Measurements from ENCODE around the gene SAG.

The SAG gene

DNA sequence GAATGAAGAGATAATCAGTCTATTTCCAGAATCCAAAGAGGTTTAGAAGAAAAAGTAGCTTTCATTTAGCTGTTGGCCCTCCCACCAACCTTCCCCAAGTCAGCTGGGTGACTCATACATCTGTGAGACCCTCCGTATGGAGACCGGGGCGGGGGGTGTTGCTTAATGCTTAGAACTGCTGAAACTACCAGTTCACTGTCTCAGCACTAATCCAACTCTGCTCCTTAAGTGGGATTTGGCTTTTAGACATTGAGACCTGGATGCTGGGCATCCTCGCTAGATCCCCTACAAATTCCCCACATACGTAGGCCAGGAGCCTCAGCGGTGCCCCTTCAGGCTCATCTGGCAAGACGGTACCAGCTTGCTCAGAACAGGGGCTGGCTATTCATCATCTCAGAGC lies at the start of gene SAG:
TSS of gene SAG (plus strand) at position 252 of the 400 bp plus-strand sequence. CDS start 1,374 bp downstream, outside the sequence.
- no peaks in the 10 kb centered on the region for H3K27me3 ChIP-seq (replicated peaks; ENCODE audit: insufficient read depth, low read length)
- no peak within 1 kb of the TSS for H3K27ac ChIP-seq (ENCODE audit: low read length)
- H3F3A ChIP-seq (ENCODE audit: insufficient read depth, low read length), result no peaks in the 10 kb centered on the region
- no peaks in the 10 kb centered on the region for H3K9me2 ChIP-seq (replicated peaks; ENCODE audit: insufficient read depth, low read length)
- no peaks in the 10 kb centered on the region for H3K9me3 ChIP-seq (replicated peaks; ENCODE audit: insufficient read depth, low read length)
- H3K4me3 ChIP-seq (ENCODE audit: low read length), result no peak within 1 kb of the TSS
- no peaks in the 10 kb centered on the region for H3K79me2 ChIP-seq (ENCODE audit: low read length)
- H3K9ac ChIP-seq (ENCODE audit: low read length), result no peak within 1 kb of the TSS
- TF ChIP-seq, protein P1, sequence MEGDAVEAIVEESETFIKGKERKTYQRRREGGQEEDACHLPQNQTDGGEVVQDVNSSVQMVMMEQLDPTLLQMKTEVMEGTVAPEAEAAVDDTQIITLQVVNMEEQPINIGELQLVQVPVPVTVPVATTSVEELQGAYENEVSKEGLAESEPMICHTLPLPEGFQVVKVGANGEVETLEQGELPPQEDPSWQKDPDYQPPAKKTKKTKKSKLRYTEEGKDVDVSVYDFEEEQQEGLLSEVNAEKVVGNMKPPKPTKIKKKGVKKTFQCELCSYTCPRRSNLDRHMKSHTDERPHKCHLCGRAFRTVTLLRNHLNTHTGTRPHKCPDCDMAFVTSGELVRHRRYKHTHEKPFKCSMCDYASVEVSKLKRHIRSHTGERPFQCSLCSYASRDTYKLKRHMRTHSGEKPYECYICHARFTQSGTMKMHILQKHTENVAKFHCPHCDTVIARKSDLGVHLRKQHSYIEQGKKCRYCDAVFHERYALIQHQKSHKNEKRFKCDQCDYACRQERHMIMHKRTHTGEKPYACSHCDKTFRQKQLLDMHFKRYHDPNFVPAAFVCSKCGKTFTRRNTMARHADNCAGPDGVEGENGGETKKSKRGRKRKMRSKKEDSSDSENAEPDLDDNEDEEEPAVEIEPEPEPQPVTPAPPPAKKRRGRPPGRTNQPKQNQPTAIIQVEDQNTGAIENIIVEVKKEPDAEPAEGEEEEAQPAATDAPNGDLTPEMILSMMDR (IDR thresholded peaks at IDR 0.05; ENCODE audit: low read length), result no peak
- no peak for TF ChIP-seq EZH2 (optimal IDR thresholded peaks at IDR 0.05; ENCODE audit: low read depth, low read length)
- TF ChIP-seq EZH2phosphoT487 (IDR thresholded peaks at IDR 0.05; ENCODE audit: low read length), result no peak
- no peaks in the 10 kb centered on the region for H3K4me1 ChIP-seq (ENCODE audit: low read length)
- DNase-seq, result no peak
- no peaks in the 10 kb centered on the region for H4K20me1 ChIP-seq (ENCODE audit: insufficient read depth, low read length)
- H2AFZ ChIP-seq (ENCODE audit: low read length), result no peak within 1 kb of the TSS
- no peaks in the 10 kb centered on the region for H3K36me3 ChIP-seq (replicated peaks; ENCODE audit: insufficient read depth, low read length)
- H3K4me2 ChIP-seq (ENCODE audit: low read depth, low read length), result no peak within 1 kb of the TSS

DNA sequence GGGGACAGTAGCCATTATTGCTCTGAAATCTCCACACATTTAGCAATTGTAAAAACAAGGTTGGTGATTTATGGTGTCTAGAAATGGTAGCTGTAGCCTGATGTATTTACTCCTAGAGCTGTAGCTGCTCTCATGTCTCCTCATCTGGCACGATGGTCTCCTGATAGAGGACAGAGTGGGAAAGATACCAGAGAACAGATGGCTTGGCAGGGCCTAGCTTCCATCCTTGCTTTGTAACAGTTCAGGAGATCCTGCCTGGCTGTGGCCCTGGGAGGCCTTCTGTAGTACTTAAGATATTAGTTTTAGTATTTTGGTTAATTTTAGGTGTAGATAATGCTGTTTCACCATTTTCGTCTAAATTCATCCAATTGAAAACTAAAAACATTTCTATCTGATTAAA lies 49.4 kb upstream of the SAG start:
- Histone ChIP-seq H3K27ac (ENCODE audit: low read length) (no peak overlapping the region), H2AFZ (ENCODE audit: low read length) (no peak overlapping the region), H3K79me2 (ENCODE audit: low read length) (peaks cover 73% of the 10 kb centered on the region), H4K20me1 (ENCODE audit: insufficient read depth, low read length) (no peaks in the 10 kb centered on the region), H3F3A (ENCODE audit: insufficient read depth, low read length) (peaks cover 4% of the 10 kb centered on the region; the same call in 1 of the 2 replicates), H3K36me3 (replicated peaks; ENCODE audit: insufficient read depth, low read length) (peaks cover 12% of the 10 kb centered on the region), H3K9ac (ENCODE audit: low read length) (no peak overlapping the region), H3K9me2 (replicated peaks; ENCODE audit: insufficient read depth, low read length) (no peaks in the 10 kb centered on the region), H3K9me3 (replicated peaks; ENCODE audit: insufficient read depth, low read length) (no peaks in the 10 kb centered on the region), H3K4me2 (ENCODE audit: low read depth, low read length) (no peak overlapping the region), H3K27me3 (replicated peaks; ENCODE audit: insufficient read depth, low read length) (no peaks in the 10 kb centered on the region), H3K4me3 (ENCODE audit: low read length) (no peak overlapping the region), H3K4me1 (ENCODE audit: low read length) (no peaks in the 10 kb centered on the region)
- no peak for DNase-seq
- TF ChIP-seq EZH2 (optimal IDR thresholded peaks at IDR 0.05; ENCODE audit: low read depth, low read length), result no peak
- no peak for TF ChIP-seq EZH2phosphoT487 (IDR thresholded peaks at IDR 0.05; ENCODE audit: low read length)
- TF ChIP-seq, protein P1 (IDR thresholded peaks at IDR 0.05; ENCODE audit: low read length), result no peak

DNA sequence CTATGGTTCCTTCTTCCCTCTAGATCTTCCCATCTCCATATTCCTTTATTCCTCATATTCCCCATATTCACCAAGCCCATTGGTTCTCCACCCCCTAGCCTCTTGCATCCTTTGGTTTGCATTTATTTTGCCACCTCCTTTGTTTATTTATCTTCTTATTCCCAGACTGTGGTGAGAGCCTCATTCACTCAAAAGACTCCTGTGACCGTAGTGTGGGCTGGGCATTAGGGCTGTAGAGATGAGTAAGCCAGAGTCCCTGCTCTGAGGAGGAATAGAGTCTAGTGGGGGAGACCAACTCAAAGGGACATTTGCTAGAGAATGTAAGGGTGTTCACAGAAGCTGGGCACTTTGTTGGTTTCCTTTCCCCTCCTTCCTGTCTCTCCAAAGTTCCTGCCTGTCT lies 47.9 kb upstream of the SAG start:
- H3K79me2 ChIP-seq (ENCODE audit: low read length), result peaks cover 58% of the 10 kb centered on the region
- DNase-seq, result no peak
- H3K4me3 ChIP-seq (ENCODE audit: low read length), result no peak overlapping the region
- no peak overlapping the region for H2AFZ ChIP-seq (ENCODE audit: low read length)
- no peaks in the 10 kb centered on the region for H3K9me2 ChIP-seq (replicated peaks; ENCODE audit: insufficient read depth, low read length)
- TF ChIP-seq EZH2phosphoT487 (IDR thresholded peaks at IDR 0.05; ENCODE audit: low read length) (no peak), EZH2 (optimal IDR thresholded peaks at IDR 0.05; ENCODE audit: low read depth, low read length) (no peak)
- TF ChIP-seq, protein P1 (IDR thresholded peaks at IDR 0.05; ENCODE audit: low read length), result no peak
- H3F3A ChIP-seq (ENCODE audit: insufficient read depth, low read length), result no peaks in the 10 kb centered on the region
- H3K9me3 ChIP-seq (replicated peaks; ENCODE audit: insufficient read depth, low read length), result no peaks in the 10 kb centered on the region
- no peak overlapping the region for H3K27ac ChIP-seq (ENCODE audit: low read length)
- H3K9ac ChIP-seq (ENCODE audit: low read length), result no peak overlapping the region
- no peaks in the 10 kb centered on the region for H3K4me1 ChIP-seq (ENCODE audit: low read length)
- no peaks in the 10 kb centered on the region for H3K27me3 ChIP-seq (replicated peaks; ENCODE audit: insufficient read depth, low read length)
- peaks cover 17% of the 10 kb centered on the region for H3K36me3 ChIP-seq (replicated peaks; ENCODE audit: insufficient read depth, low read length)
- no peaks in the 10 kb centered on the region for H4K20me1 ChIP-seq (ENCODE audit: insufficient read depth, low read length)
- no peak overlapping the region for H3K4me2 ChIP-seq (ENCODE audit: low read depth, low read length)

All from MM.1S (cell line).